Measurements from ENCODE around the gene AP3S1. TPM values are rescaled to one million over a fixed set of nuclear protein-coding genes. Genes with fewer than 3 reads are reported as not detected.

The AP3S1 gene
- polyA plus RNA-seq, 2 of the 4 experiments (the other 2 are of a cell fraction), result 75.7 to 103 TPM

- ChIA-PET CTCF (interaction anchor here (1.2 to 1.3 kb wide), 2 partner anchors 9 to 16 kb away, joined by 3 read pairs; no protein-coding TSS in a partner anchor), POLR2A (no interaction called here)
- ATAC-seq (no peak), DNase-seq (ENCODE audit: low read depth in 1 of 2, low spot score in 1 of 2) (no peak), FAIRE-seq (no peak)
- 77% methylated on average over 42 of the region's 42 CpGs for WGBS (ENCODE audit: missing lambda C conversion rate)
- no peaks in the 10 kb centered on the region for H3K4me1 ChIP-seq
- TF ChIP-seq KDM5A (IDR thresholded peaks at IDR 0.05) (no peak), NFE2L2 (conservative IDR thresholded peaks at IDR 0.05; ENCODE audit: low read length) (no peak), RARB (CRISPR knock-in tag; IDR thresholded peaks at IDR 0.05) (no peak), MYC (IDR thresholded peaks at IDR 0.05; ENCODE audit: borderline replicate concordance, low read length) (no peak), ZSCAN20 (CRISPR knock-in tag; IDR thresholded peaks at IDR 0.05) (no peak), KDM1A (IDR thresholded peaks at IDR 0.05; ENCODE audit: low read depth) (no peak), MAFK (IDR thresholded peaks at IDR 0.05; ENCODE audit: partially characterized antibody) (no peak), JUNB (IDR thresholded peaks at IDR 0.05) (no peak), TP53 (CRISPR knock-in tag; IDR thresholded peaks at IDR 0.05) (no peak), JUN (IDR thresholded peaks at IDR 0.05) (no peak), MAZ (IDR thresholded peaks at IDR 0.05; ENCODE audit: borderline replicate concordance, low read depth, low read length) (no peak), CEBPB (IDR thresholded peaks at IDR 0.05) (no peak), POLR2AphosphoS2 (conservative IDR thresholded peaks at IDR 0.05; ENCODE audit: low read length) (no peak), CTCF (IDR thresholded peaks at IDR 0.05) (no peak), FOSB (CRISPR knock-in tag; IDR thresholded peaks at IDR 0.05) (no peak)
- no peaks in the 10 kb centered on the region for H3K9me3 ChIP-seq
- no peak overlapping the region for H3K27ac ChIP-seq
- no peak overlapping the region for H3K4me3 ChIP-seq
- H3K4me2 ChIP-seq, result no peak overlapping the region
These were observed 119.9 kb downstream of the AP3S1 start for GRCh38 chr5:115961381-115962238.

GRCh38 chr5:115962239-115962564 is 120.5 kb downstream of the AP3S1 start, which contains the start of gene LVRN:
Gene LVRN, plus strand, starts transcription at chr5:115962475. Its CDS starts 143 bp downstream, at chr5:115962618.
- ATAC-seq (no peak; a peak in 2 of 6 replicates), FAIRE-seq (no peak), DNase-seq (ENCODE audit: low read depth in 1 of 2, low spot score in 1 of 2) (no peak)
- H3K9me3 ChIP-seq, result no peaks in the 10 kb centered on the region
- CTCF ChIA-PET, result interaction anchor here (1.3 kb wide), 1 partner anchor 17 kb away, joined by 3 read pairs; no protein-coding TSS in a partner anchor
- POLR2A ChIA-PET, result no interaction called here
- H3K4me3 ChIP-seq, result 0 out of 3 replicates have a peak within 1 kb of the TSS, but pooled peaks have one; percentile 21
- H3K4me1 ChIP-seq, result no peaks in the 10 kb centered on the region
- TF ChIP-seq USF2 (IDR thresholded peaks at IDR 0.05), result no peak
- TF ChIP-seq CHD4 (IDR thresholded peaks at IDR 0.05; ENCODE audit: borderline replicate concordance), result no peak
- no peak for TF ChIP-seq TFCP2L1 (CRISPR knock-in tag; IDR thresholded peaks at IDR 0.05)
- TF ChIP-seq NR3C1 (IDR thresholded peaks at IDR 0.05), result no peak
- 49% methylated on average over 8 of the region's 18 CpGs for WGBS (ENCODE audit: missing lambda C conversion rate)
- H3K4me2 ChIP-seq, result peak within 1 kb of the TSS; percentile 52
- no peak within 1 kb of the TSS for H3K27ac ChIP-seq

DNA sequence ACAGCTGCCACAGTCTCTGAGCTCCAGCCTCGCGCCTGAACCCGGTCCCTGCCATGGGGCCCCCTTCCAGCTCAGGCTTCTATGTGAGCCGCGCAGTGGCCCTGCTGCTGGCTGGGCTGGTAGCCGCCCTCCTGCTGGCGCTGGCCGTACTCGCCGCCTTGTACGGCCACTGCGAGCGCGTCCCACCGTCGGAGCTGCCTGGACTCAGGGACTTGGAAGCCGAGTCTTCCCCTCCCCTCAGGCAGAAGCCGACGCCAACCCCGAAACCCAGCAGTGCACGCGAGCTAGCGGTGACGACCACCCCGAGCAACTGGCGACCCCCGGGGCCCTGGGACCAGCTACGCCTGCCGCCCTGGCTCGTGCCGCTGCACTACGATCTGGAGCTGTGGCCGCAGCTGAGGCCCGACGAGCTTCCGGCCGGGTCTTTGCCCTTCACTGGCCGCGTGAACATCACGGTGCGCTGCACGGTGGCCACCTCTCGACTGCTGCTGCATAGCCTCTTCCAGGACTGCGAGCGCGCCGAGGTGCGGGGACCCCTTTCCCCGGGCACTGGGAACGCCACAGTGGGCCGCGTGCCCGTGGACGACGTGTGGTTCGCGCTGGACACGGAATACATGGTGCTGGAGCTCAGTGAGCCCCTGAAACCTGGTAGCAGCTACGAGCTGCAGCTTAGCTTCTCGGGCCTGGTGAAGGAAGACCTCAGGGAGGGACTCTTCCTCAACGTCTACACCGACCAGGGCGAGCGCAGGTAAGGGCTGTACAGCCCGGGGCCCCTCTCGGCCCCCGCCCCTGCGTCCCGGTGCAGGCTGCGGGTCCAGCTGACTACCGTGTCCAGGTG is 121.0 kb downstream of the AP3S1 start:
- H3K4me3 ChIP-seq, result 0 out of 3 replicates have a peak overlapping the region, but pooled peaks have one; percentile 21
- TF ChIP-seq RARB (CRISPR knock-in tag; IDR thresholded peaks at IDR 0.05) (no peak), SREBF2 (IDR thresholded peaks at IDR 0.05) (no peak), FOSL2 (IDR thresholded peaks at IDR 0.05) (no peak), FOSL2 (CRISPR knock-in tag; IDR thresholded peaks at IDR 0.05) (no peak), CTCF (IDR thresholded peaks at IDR 0.05) (no peak), GATA3 (IDR thresholded peaks at IDR 0.05; ENCODE audit: borderline replicate concordance) (no peak), ESRRA (IDR thresholded peaks at IDR 0.05; ENCODE audit: borderline replicate concordance, low read length) (no peak), EHF (CRISPR knock-in tag; IDR thresholded peaks at IDR 0.05) (no peak), POLR2A (IDR thresholded peaks at IDR 0.05; ENCODE audit: low read length) (no peak), TFCP2L1 (CRISPR knock-in tag; IDR thresholded peaks at IDR 0.05) (no peak), ZC3H11A (IDR thresholded peaks at IDR 0.05) (no peak), CBX2 (IDR thresholded peaks at IDR 0.05; ENCODE audit: borderline replicate concordance, low read depth) (no peak)
- TF ChIP-seq, protein P1, sequence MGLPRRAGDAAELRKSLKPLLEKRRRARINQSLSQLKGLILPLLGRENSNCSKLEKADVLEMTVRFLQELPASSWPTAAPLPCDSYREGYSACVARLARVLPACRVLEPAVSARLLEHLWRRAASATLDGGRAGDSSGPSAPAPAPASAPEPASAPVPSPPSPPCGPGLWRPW (IDR thresholded peaks at IDR 0.05), result no peak

More for the DNA sequence above, 121.0 kb downstream of the AP3S1 start:
- Histone ChIP-seq H3K4me2 (peak overlapping the region; percentile 52), H3K9me3 (no peaks in the 10 kb centered on the region), H3K27ac (no peak overlapping the region), H3K4me1 (no peaks in the 10 kb centered on the region)
- 68% methylated on average over 43 of the region's 71 CpGs for WGBS (ENCODE audit: missing lambda C conversion rate)
- CTCF ChIA-PET, result interaction anchor here (1.1 to 1.3 kb wide), 2 partner anchors 10 to 17 kb away, joined by 3 read pairs; no protein-coding TSS in a partner anchor
- DNase-seq (ENCODE audit: low read depth in 1 of 2, low spot score in 1 of 2), result no peak
- POLR2A ChIA-PET, result no interaction called here
- FAIRE-seq, result no peak
- peak; percentile 48 to 81; a peak in 3 of 6 replicates for ATAC-seq

Measured in A549 (cell line).